Smooth muscle cell (in vitro differentiated cells): Measurements from ENCODE around the gene GABRA4. TPM values are rescaled to one million over a fixed set of nuclear protein-coding genes. Genes with fewer than 3 reads are reported as not detected.

Experiments
- DNase-seq: peaks from one replicate; lab custom pipeline; 2025; ENCODE audit not compliant: unreplicated experiment; lab: John Stamatoyannopoulos, UW
- H2AFZ ChIP-seq: fragments of 200-600 bp; sonication (generic); 2 replicates; pipeline ENCODE4 v1.6.0; 2016; ENCODE audit warnings: antibody characterized with exemption, low read depth, mild to moderate bottlenecking
- H3F3A ChIP-seq: fragments of 200-600 bp; sonication (generic); 2 replicates; pipeline ENCODE4 v1.6.0; 2017; ENCODE audit warnings: antibody characterized with exemption, low read depth
- H3K27ac ChIP-seq: fragments of 200-600 bp; sonication (generic); 2 replicates; pipeline ENCODE4 v1.5.1; 2016; ENCODE audit warnings: low read depth, mild to moderate bottlenecking
- H3K27me3 ChIP-seq: fragments of 200-600 bp; sonication (generic); 2 replicates; pipeline ENCODE4 v1.6.1; 2016; ENCODE audit warnings: low read depth, mild to moderate bottlenecking
- H3K36me3 ChIP-seq: fragments of 200-600 bp; sonication (generic); 2 replicates; pipeline ENCODE4 v1.5.1; 2016; ENCODE audit warnings: low read depth
- H3K4me1 ChIP-seq: fragments of 200-600 bp; sonication (generic); 2 replicates; pipeline ENCODE4 v1.5.1; 2016; ENCODE audit warnings: low read depth
- H3K4me2 ChIP-seq: fragments of 200-600 bp; sonication (generic); 2 replicates; pipeline ENCODE4 v1.6.0; 2016; ENCODE audit warnings: mild to moderate bottlenecking
- H3K4me3 ChIP-seq: fragments of 200-600 bp; sonication (generic); 2 replicates; pipeline ENCODE4 v1.5.1; 2016; ENCODE audit warnings: mild to moderate bottlenecking
- H3K79me2 ChIP-seq: fragments of 200-600 bp; sonication (generic); 2 replicates; pipeline ENCODE4 v1.6.0; 2016; ENCODE audit warnings: low read depth, mild to moderate bottlenecking
- H3K9ac ChIP-seq: fragments of 200-600 bp; sonication (generic); 2 replicates; pipeline ENCODE4 v1.6.0; 2016; ENCODE audit warnings: low read depth
- H3K9me3 ChIP-seq: fragments of 200-600 bp; sonication (generic); replicated peaks from 2 replicates; pipeline ENCODE4 v1.5.1; 2016; ENCODE audit warnings: low read depth
- H4K20me1 ChIP-seq: fragments of 200-600 bp; sonication (generic); 2 replicates; pipeline ENCODE4 v1.6.0; 2016; ENCODE audit warnings: low read depth
- CTCF ChIP-seq: fragments of 200-600 bp; sonication (generic); IDR thresholded peaks from 2 replicates; pipeline ENCODE4 v1.5.1; 2017; ENCODE audit warnings: borderline replicate concordance, mild to moderate bottlenecking, antibody characterized with exemption; ENCODE audit not compliant: insufficient read depth, poor library complexity, severe bottlenecking
- WGBS: methylation state at CpG from one replicate; pipeline ENCODE4 v1.1.7; 2016; ENCODE audit warnings: low lambda C conversion rate; 5-methylcytosine and 5-hydroxymethylcytosine counted together
- polyA plus RNA-seq: library from polyadenylated mRNA; unstranded; fragments of >200 nt; fragmentation: Nextera tagmentation; extraction: Ambion mirVana; gene quantifications from 2 replicates; pipeline ENCODE4 v1.2.1, GENCODE V29; 2016
- total RNA-seq: library from RNA; depleted of rRNA; stranded (reverse); fragments of >200 nt; gene quantifications from 2 replicates; pipeline ENCODE4 v1.2.3, GENCODE V29; 2014

GABRA4 gene
- total RNA-seq (not detected in 2 replicates), polyA plus RNA-seq (not detected in 2 replicates)

GRCh38 chr4:46993075-46994006, at the start of gene GABRA4:
GABRA4 (minus strand) TSS chr4:46993581; CDS start chr4:46993424, 157 bp downstream.
- Histone ChIP-seq H3K9ac (no peak within 1 kb of the TSS), H3K79me2 (no peaks in the 10 kb centered on the region), H3K27ac (no peak within 1 kb of the TSS), H3K4me1 (no peaks in the 10 kb centered on the region), H3K27me3 (peaks cover 86% of the 10 kb centered on the region), H3K4me3 (peak within 1 kb of the TSS; percentile 36), H2AFZ (no peak within 1 kb of the TSS), H3K4me2 (peak within 1 kb of the TSS; percentile 81), H4K20me1 (no peaks in the 10 kb centered on the region), H3K36me3 (no peaks in the 10 kb centered on the region), H3F3A (no peaks in the 10 kb centered on the region), H3K9me3 (no peaks in the 10 kb centered on the region)
- no peak for TF ChIP-seq CTCF
- no peak for DNase-seq
- WGBS: 4% methylated on average over 56 of the region's 67 CpGs

GRCh38 chr4:47040828-47041227, 47.4 kb upstream of the GABRA4 start:
- 92% methylated on average over 3 of the region's 3 CpGs for WGBS
- Histone ChIP-seq H3K79me2 (no peaks in the 10 kb centered on the region), H3K4me3 (no peak overlapping the region), H3K4me1 (no peaks in the 10 kb centered on the region), H4K20me1 (no peaks in the 10 kb centered on the region), H3F3A (no peaks in the 10 kb centered on the region), H3K36me3 (no peaks in the 10 kb centered on the region), H3K27me3 (peaks cover 11% of the 10 kb centered on the region), H3K4me2 (no peak overlapping the region), H3K9ac (no peak overlapping the region), H3K9me3 (no peaks in the 10 kb centered on the region), H2AFZ (no peak overlapping the region), H3K27ac (no peak overlapping the region)
- no peak for DNase-seq
- no peak for TF ChIP-seq CTCF

- no peaks in the 10 kb centered on the region for H3F3A ChIP-seq
- no peak for DNase-seq
- no peaks in the 10 kb centered on the region for H3K4me1 ChIP-seq
- H3K79me2 ChIP-seq: no peaks in the 10 kb centered on the region
- no peaks in the 10 kb centered on the region for H4K20me1 ChIP-seq
- H3K36me3 ChIP-seq: no peaks in the 10 kb centered on the region
- no peak overlapping the region for H3K4me3 ChIP-seq
- peaks cover 11% of the 10 kb centered on the region for H3K27me3 ChIP-seq
- no peak overlapping the region for H3K27ac ChIP-seq
- H3K9ac ChIP-seq: no peak overlapping the region
- WGBS: 79% methylated on average over 1 of the region's 1 CpG
- no peak overlapping the region for H3K4me2 ChIP-seq
- no peak overlapping the region for H2AFZ ChIP-seq
- H3K9me3 ChIP-seq: no peaks in the 10 kb centered on the region
- TF ChIP-seq CTCF: no peak
Measured at GRCh38 chr4:47038263-47038662, 44.9 kb upstream of the GABRA4 start.
